Measurements from ENCODE around the gene MAGEA4. TPM values are rescaled to one million over a fixed set of nuclear protein-coding genes. Genes with fewer than 3 reads are reported as not detected.

Gene MAGEA4
- total and polyA plus RNA-seq, 2 donors (not counting 3 experiments of a cell fraction or from before 2014, with no cell fraction given) = not detected

- no TSS peak for BruUV-seq (replicated peaks)
- CTCF ChIA-PET = no interaction called here
- Histone ChIP-seq H3K9me3 (replicated peaks; ENCODE audit: control insufficient read depth, insufficient read depth, low read length) (no peaks in the 10 kb centered on the region), H3K4me2 (ENCODE audit: insufficient read depth, low read length) (no peak overlapping the region), H3K27me3 (ENCODE audit: control insufficient read depth in 2 of 2, insufficient read depth in 2 of 2, low read length in 2 of 2) (no peaks in the 10 kb centered on the region), H3K4me3 (replicated peaks in 1 of 3; ENCODE audit: insufficient read depth in 1 of 3, low read depth in 1 of 3, low read length in 3 of 3) (no peak overlapping the region), H3K4me1 (ENCODE audit: control insufficient read depth, extremely low read depth, insufficient read depth, low read length) (no peaks in the 10 kb centered on the region), H3K9ac (replicated peaks; ENCODE audit: extremely low read depth, insufficient read depth, low read length) (no peak overlapping the region), H3K9me1 (replicated peaks; ENCODE audit: control insufficient read depth, extremely low read depth, insufficient read depth, low read length) (no peaks in the 10 kb centered on the region), H4K20me1 (replicated peaks; ENCODE audit: control insufficient read depth, extremely low read depth, insufficient read depth, low read length) (no peaks in the 10 kb centered on the region), H3K79me2 (ENCODE audit: control insufficient read depth, insufficient read depth, low read length) (no peaks in the 10 kb centered on the region), H2AFZ (ENCODE audit: low read depth, low read length) (no peak overlapping the region), H3K36me3 (ENCODE audit: control insufficient read depth in 2 of 2, extremely low read depth in 1 of 2, insufficient read depth in 2 of 2, low read length in 2 of 2) (no peaks in the 10 kb centered on the region), H3K27ac (ENCODE audit: insufficient read depth, low read depth, low read length) (no peak overlapping the region)
- POLR2A ChIA-PET = no interaction called here
- dilution Hi-C loops (cut with MboI; ENCODE audit: extremely low pct_ligation_motif_present, low sequenced_read_pairs) (no loop called here), intact Hi-C loops (cut with micrococcal nuclease) (no loop called here)
- FAIRE-seq = no peak
- DNase-seq (ENCODE audit: low read depth, low spot score) = no peak
- TF ChIP-seq, protein P1, sequence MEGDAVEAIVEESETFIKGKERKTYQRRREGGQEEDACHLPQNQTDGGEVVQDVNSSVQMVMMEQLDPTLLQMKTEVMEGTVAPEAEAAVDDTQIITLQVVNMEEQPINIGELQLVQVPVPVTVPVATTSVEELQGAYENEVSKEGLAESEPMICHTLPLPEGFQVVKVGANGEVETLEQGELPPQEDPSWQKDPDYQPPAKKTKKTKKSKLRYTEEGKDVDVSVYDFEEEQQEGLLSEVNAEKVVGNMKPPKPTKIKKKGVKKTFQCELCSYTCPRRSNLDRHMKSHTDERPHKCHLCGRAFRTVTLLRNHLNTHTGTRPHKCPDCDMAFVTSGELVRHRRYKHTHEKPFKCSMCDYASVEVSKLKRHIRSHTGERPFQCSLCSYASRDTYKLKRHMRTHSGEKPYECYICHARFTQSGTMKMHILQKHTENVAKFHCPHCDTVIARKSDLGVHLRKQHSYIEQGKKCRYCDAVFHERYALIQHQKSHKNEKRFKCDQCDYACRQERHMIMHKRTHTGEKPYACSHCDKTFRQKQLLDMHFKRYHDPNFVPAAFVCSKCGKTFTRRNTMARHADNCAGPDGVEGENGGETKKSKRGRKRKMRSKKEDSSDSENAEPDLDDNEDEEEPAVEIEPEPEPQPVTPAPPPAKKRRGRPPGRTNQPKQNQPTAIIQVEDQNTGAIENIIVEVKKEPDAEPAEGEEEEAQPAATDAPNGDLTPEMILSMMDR (IDR thresholded peaks at IDR 0.05; ENCODE audit: extremely low read depth in 1 of 2, insufficient read depth in 1 of 2, low read depth in 1 of 2, low read length in 2 of 2) = no peak
- no peak for TF ChIP-seq POLR2AphosphoS5 (IDR thresholded peaks at IDR 0.05; ENCODE audit: insufficient read depth, low read depth, low read length)
Measured at GRCh38 chrX:151921292-151921691, 8.6 kb downstream of the MAGEA4 start.

GRCh38 chrX:151921866-151922265 is 9.2 kb downstream of the MAGEA4 start:
- DNase-seq (ENCODE audit: low read depth, low spot score) (no peak), FAIRE-seq (no peak)
- Histone ChIP-seq H4K20me1 (replicated peaks; ENCODE audit: control insufficient read depth, extremely low read depth, insufficient read depth, low read length) (no peaks in the 10 kb centered on the region), H3K27me3 (ENCODE audit: control insufficient read depth in 2 of 2, insufficient read depth in 2 of 2, low read length in 2 of 2) (no peaks in the 10 kb centered on the region), H3K79me2 (ENCODE audit: control insufficient read depth, insufficient read depth, low read length) (no peaks in the 10 kb centered on the region), H3K9me1 (replicated peaks; ENCODE audit: control insufficient read depth, extremely low read depth, insufficient read depth, low read length) (no peaks in the 10 kb centered on the region), H2AFZ (ENCODE audit: low read depth, low read length) (no peak overlapping the region), H3K27ac (ENCODE audit: insufficient read depth, low read depth, low read length) (no peak overlapping the region), H3K9me3 (replicated peaks; ENCODE audit: control insufficient read depth, insufficient read depth, low read length) (no peaks in the 10 kb centered on the region), H3K4me1 (ENCODE audit: control insufficient read depth, extremely low read depth, insufficient read depth, low read length) (no peaks in the 10 kb centered on the region), H3K4me2 (ENCODE audit: insufficient read depth, low read length) (no peak overlapping the region), H3K36me3 (ENCODE audit: control insufficient read depth in 2 of 2, extremely low read depth in 1 of 2, insufficient read depth in 2 of 2, low read length in 2 of 2) (no peaks in the 10 kb centered on the region), H3K4me3 (replicated peaks in 1 of 3; ENCODE audit: insufficient read depth in 1 of 3, low read depth in 1 of 3, low read length in 3 of 3) (no peak overlapping the region), H3K9ac (replicated peaks; ENCODE audit: extremely low read depth, insufficient read depth, low read length) (no peak overlapping the region)
- ChIA-PET POLR2A (no interaction called here), CTCF (no interaction called here)
- intact Hi-C loops (cut with micrococcal nuclease) = no loop called here
- dilution Hi-C loops (cut with MboI; ENCODE audit: extremely low pct_ligation_motif_present, low sequenced_read_pairs) = no loop called here
- TF ChIP-seq MYC (IDR thresholded peaks at IDR 0.05; ENCODE audit: low read depth, low read length) (no peak), EZH2 (IDR thresholded peaks at IDR 0.05; ENCODE audit: borderline replicate concordance, low read depth, low read length, severe bottlenecking) (no peak), POLR2A (IDR thresholded peaks at IDR 0.05; ENCODE audit: low read depth, low read length) (no peak), MAX (IDR thresholded peaks at IDR 0.05; ENCODE audit: insufficient read depth, insufficient read length) (no peak), FOS (IDR thresholded peaks at IDR 0.05; ENCODE audit: borderline replicate concordance, insufficient read depth, low read length) (no peak), GATA2 (IDR thresholded peaks at IDR 0.05; ENCODE audit: insufficient read depth, insufficient read length, low read depth, low read length) (no peak), POLR2AphosphoS5 (IDR thresholded peaks at IDR 0.05; ENCODE audit: insufficient read depth, low read depth, low read length) (no peak), JUN (IDR thresholded peaks at IDR 0.05; ENCODE audit: borderline replicate concordance, insufficient read depth, insufficient read length, low read depth) (no peak)
- TF ChIP-seq, protein P1 (IDR thresholded peaks at IDR 0.05; ENCODE audit: extremely low read depth in 1 of 2, insufficient read depth in 1 of 2, low read depth in 1 of 2, low read length in 2 of 2) = no peak
- no TSS peak for BruUV-seq (replicated peaks)
